Measurements from ENCODE around the gene TMEM106C.

The TMEM106C gene

DNA sequence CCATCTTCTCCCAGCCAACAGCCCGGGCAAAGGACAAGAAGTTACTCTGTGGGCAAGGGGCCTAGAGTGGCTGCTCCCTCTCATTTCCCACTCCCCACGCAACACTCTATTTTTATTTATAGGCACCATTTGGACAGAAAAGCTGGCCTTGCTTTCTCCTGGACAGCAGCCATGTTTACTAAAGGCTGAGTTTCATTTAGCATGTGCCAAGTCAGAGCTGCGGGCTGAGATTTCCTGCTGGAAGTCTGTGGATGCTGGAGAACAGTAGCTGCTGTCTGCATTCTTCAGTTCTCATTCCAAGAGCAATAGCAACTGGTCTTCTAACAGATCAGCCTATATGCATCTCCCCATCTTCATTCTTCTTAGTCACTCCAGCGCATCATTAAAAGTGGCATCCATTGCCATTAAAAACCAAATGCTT lies 32.6 kb downstream of the TMEM106C start:
- no peak for DNase-seq (ENCODE audit: low read depth)

- no peak for DNase-seq (ENCODE audit: low read depth)
These were observed 33.9 kb downstream of the TMEM106C start for GRCh38 chr12:47997321-47997720.

GRCh38 chr12:47999816-48000215 lies 36.4 kb downstream of the TMEM106C start:
- no peak for DNase-seq (ENCODE audit: low read depth)

GRCh38 chr12:48000878-48001504 lies 37.6 kb downstream of the TMEM106C start:
- peak; percentile 60 for DNase-seq (ENCODE audit: low read depth)

DNA sequence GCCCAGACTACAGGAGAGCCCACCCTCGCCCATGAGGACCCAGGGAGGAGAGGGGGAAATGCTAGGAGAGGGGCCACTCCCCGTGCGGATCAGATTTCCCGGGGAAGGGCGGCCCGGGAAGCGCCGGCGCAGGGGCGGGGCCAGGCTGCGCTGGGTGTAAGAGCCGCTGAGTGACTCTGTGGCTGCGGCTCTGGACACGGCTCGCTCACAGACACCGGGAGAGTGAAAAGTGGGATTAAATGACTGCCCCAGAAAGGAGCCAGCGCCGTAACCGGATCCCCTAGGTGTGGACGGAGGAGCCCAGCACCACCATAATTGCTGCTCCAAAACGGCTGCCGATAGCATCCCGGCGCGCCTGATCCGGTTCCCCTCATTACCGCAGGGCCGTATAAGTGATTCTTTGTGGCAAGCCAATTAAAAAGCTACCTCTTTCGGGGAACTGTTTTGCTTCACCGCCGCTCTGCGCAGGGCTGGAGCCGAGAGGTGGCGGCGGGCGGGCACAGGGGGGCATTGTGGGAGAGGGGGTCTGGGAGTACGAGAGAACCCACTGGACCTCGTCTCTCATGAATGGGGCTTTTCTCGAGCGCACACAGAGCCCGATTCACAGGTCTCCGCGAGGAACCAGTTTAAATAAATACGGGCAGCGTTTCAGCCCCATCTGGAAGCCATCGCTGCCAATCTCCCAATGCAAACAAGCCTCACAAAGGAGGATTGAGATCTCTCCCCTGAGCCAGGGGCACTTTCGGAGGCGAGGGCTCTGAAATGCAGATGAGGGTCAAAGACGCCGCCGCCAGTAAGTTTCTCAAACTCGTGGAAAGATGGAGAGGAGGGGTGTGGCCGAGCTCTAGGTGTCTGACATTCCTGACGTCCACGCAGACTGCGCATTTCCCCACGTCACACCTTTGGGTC lies 38.4 kb downstream of the TMEM106C start:
- peak; percentile 10 for DNase-seq (ENCODE audit: low read depth)

GRCh38 chr12:48002414-48002730 lies 39.0 kb downstream of the TMEM106C start:
- DNase-seq (ENCODE audit: low read depth) = no peak

DNA sequence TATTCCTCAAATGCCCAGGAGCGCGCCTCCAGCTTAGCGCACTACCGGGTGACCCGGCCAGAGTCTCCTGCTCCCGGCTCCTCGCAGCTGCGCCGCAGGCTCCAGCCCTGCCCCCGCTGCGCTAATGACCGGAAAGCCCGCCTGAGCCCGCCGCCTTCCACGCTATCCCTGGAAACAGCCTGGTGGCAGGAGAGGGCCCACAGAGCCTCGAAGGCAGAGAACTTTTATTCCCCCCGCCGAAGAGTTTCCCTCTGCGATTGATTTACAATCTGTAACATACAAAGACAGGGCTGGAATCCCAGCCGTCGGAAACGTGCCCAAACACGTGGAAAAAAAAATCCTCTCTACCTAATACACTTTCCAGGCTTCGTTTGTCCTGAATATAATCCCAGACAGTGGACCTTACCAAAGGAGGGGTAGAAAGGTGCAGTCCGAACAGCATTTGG lies 39.4 kb downstream of the TMEM106C start:
- DNase-seq (ENCODE audit: low read depth) = peak; percentile 32

GRCh38 chr12:48003226-48004052 lies 40.0 kb downstream of the TMEM106C start:
- DNase-seq (ENCODE audit: low read depth) = no peak

- no peak for DNase-seq (ENCODE audit: low read depth)
These were observed 40.9 kb downstream of the TMEM106C start, which contains the start of gene COL2A1 for GRCh38 chr12:48004053-48004941. Gene COL2A1 (minus strand): TSS chr12:48004476. CDS start chr12:48004321, 155 bp downstream.

DNA sequence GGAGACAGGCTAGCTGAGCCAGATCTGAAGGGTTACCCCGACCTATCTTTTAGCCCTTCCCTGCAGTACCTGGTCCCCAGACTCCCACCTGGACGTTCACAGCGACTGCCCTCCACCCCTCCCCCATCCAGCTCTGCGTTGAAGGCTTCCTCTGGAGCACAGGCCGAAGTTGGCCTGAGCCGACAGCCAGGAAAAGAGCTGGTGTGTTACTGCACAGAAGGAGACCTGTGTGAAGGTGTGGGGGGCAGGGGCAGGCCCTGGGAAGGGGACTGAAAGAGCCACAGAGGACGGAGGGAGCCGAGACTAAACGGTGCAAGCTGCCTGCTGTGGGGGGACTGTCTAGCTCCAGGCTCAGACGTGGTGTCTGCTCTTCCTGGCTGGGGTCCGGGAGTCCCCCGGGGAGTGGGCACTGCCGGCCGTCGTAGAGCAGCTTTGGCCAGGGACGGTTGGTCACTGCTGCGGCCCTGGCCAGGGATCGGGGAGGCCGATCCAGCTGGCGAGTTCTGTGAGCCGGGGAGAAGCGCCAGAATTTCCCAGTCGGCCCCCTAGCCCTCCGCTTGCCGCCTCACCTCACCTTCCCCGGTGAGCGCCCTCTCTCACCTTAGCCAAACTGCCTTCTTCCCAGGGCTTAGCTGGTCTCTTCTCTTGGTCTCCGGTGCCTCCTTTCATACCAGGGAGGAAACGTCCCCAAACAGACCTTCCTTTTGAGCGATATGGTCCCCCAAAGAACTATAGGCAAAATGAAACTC lies 41.8 kb downstream of the TMEM106C start:
- no peak for DNase-seq (ENCODE audit: low read depth)

DNA sequence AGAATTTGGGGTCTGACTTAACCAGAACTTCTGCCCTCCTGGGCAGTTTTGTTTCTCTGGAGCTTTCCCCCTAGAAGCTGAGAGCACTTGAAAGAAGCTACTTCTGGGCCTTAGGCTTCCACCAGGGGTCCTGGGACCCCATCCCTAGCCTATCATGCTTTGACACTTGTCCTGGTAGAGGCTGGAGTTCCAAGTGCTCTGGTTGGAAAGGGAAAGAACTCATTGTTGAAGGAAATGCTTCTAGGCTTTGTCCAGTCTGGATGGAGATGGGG lies 42.3 kb downstream of the TMEM106C start:
- DNase-seq (ENCODE audit: low read depth) = no peak

DNA sequence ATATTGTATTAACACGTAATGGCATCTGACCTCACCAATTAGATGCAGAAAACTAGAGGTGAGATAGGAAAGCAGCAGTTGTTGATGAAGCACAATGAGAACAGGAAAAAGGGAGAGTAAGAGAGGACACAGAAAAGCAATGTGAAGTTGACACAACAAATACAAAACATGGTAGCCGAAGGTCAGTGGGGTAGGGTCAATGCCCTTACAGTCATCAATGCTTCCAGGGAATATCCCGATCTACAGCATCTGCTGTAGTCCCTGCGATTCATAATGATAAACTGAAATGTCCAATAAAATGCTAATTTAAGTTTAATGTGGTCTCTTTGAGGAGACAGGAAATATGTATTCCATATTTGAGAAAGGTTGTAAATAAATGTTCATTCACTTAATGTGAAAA lies 43.8 kb downstream of the TMEM106C start:
- DNase-seq (ENCODE audit: low read depth) = no peak

DNA sequence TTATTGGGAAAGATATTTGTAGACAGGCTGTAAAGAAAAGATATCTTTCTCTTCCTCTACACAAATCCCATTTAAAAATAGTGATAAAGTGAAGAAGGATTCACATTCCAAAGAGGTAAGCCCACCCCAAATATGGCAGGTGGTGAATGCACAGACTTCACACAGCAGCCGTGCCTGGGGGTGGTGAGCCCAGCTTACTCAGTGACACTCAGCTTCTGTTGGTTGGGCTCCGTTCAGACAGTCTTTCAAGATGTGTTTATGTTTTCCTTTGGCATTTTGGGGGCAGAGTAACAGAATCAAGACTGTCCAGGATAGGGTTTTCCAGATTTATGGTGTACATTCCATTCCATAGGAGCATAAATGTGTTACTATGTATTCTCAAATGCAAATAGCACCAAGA lies 45.0 kb downstream of the TMEM106C start:
- DNase-seq (ENCODE audit: low read depth) = no peak

DNA sequence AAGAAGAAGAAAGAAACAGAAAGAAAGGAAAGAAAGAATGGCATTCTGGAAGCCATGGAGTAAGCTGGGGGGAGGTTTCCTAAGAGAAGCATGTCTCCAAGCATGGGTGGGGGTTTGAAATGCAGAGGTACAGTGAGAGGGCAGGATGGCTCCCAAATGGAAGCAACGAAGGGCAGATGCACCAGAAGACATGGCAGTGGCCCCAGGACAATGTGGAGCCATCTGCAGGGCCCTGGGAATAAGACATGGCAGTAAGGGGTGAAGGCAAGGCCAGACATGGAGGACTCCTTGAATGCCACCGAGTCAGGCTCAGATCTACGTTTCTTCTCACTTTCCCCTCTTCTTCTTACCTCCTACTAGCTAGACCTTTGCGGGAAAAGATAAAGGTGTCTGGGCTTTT lies 45.6 kb downstream of the TMEM106C start:
- no peak for DNase-seq (ENCODE audit: low read depth)

DNA sequence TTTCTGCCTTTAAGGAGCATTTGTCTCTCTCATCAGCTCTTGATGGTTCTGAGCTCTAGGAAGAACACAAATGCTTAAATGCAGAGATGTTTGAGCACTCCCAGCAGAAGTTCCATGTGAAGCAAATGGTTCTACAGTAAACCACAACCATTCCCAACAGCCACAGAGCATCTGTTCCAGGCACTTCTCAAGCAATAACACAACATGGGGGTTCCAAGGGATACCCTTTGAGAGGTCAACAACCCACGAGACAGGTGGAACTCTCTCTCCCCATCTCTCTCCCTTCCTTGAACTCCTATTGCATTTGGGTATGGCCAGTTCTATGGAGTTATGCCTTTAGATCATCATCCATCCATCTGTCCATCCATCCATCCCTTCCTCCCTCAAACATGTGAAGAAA lies 46.1 kb downstream of the TMEM106C start:
- DNase-seq (ENCODE audit: low read depth) = no peak

DNA sequence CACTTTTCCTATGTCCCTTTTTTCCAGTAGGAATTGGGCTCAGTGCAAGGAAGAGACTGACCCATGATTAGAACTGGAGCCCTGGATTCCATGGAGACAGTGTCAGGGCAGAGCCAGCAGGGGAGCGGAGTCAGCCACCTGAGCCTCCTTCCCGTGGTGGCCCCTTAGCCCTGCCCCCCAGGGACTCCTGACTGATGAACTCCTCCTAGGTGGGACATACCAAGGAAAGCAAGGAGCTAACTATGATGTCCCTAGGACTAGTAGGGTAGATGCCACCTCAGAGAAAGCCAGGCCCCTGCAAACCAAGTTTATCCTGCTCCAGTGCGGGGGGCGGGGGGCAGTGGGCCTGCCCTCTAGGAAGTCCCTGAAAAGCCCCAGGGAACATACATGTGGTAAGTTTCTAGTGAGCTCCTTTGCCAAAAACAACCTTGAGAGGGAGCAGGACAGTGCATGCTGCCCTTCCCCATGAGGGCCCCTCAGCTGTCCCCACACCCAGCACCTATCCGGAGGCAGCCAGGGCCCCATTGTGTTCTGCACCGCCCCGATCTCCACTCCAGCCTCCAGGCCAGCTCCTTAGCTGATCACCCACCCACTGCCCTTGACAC lies 47.1 kb downstream of the TMEM106C start:
- DNase-seq (ENCODE audit: low read depth) = no peak

- DNase-seq (ENCODE audit: low read depth) = no peak
These were observed 48.7 kb downstream of the TMEM106C start for GRCh38 chr12:48012070-48012469.

DNA sequence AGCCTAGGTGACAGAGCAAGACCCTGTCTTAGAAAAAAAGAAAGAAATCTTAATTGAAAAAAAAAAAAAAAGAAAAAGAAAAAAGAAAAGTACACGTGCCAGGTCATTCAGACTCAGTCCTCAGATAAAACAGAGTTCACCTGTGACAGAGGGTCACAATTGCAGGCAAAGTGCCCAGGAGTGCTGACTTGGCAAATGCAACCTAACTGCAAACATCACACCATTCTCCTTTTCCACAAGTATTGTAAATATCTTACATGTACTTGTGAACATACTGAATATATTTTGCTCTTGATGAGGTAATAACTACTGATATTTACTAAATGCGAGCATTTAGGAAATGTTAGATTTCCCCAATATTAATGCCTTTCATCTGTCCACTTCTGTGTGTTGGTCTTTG lies 49.9 kb downstream of the TMEM106C start:
- no peak for DNase-seq (ENCODE audit: low read depth)

DNA sequence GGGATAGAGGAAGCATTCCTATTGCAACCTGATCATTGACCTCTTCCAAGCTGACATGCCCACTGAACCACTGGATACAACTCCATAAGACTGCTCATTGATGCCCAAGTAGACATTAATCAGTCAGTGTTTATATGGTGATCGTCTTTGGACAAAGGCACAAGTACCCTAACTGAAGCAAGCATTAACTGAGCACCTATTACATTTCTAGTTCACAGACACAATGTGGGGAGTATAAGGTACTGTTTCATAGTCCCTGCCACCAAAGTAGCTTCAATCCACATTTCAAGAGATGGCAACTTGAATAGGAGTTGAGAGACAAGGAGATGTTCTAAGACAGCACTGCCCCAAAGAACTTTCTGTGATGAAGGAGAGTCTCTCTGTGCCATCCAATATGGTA lies 51.7 kb downstream of the TMEM106C start:
- no peak for DNase-seq (ENCODE audit: low read depth)

- no peak for DNase-seq (ENCODE audit: low read depth)
These were observed 52.6 kb downstream of the TMEM106C start for GRCh38 chr12:48015954-48016353.
